Suppressor macrophage treated with lipopolysaccharide for 4 hours (primary cell): ENCODE data around the gene THAP8.
A peak's percentile ranks its signal among the peaks of the same experiment; 100 is the strongest.

Experiments
- DNase-seq: peaks from one replicate; pipeline ENCODE4 v3.0.0-alpha.2; 2020

THAP8 gene

GRCh38 chr19:35991731-35992450, 62.2 kb downstream of the THAP8 start:
- no peak for DNase-seq

GRCh38 chr19:35990771-35991730, 63.0 kb downstream of the THAP8 start:
- DNase-seq: no peak

GRCh38 chr19:35990156-35990555, 63.9 kb downstream of the THAP8 start:
- no peak for DNase-seq

- no peak for DNase-seq
Measured at GRCh38 chr19:35988824-35989223, 65.3 kb downstream of the THAP8 start.

- DNase-seq: no peak
Measured at GRCh38 chr19:35987571-35987896, 66.6 kb downstream of the THAP8 start.

GRCh38 chr19:35986664-35987570, 67.2 kb downstream of the THAP8 start:
- DNase-seq: peak; percentile 65

GRCh38 chr19:35986111-35986510, 68.0 kb downstream of the THAP8 start:
- DNase-seq: no peak
